Endothelial cell of umbilical vein (primary cell): Measurements from ENCODE around the gene AIG1.

Experiments used
- EZH2 ChIP-seq: IDR thresholded peaks from 2 replicates; pipeline ENCODE4 v1.6.1; 2012; ENCODE audit warnings: borderline replicate concordance, low read depth, mild to moderate bottlenecking, moderate library complexity, low read length, inconsistent platforms; ENCODE audit not compliant: severe bottlenecking
- FOS ChIP-seq: IDR thresholded peaks from 2 replicates; pipeline ENCODE4 v1.6.1; 2011; ENCODE audit warnings: mild to moderate bottlenecking, low read length, moderate library complexity, borderline replicate concordance; ENCODE audit not compliant: insufficient read depth
- MYC ChIP-seq: IDR thresholded peaks from one replicate; pipeline ENCODE4 v1.6.1; 2011; ENCODE audit warnings: mild to moderate bottlenecking, low read depth, low read length
- POLR2A ChIP-seq: IDR thresholded peaks from 2 replicates; pipeline ENCODE4 v1.6.1; 2012; ENCODE audit warnings: low read depth, mild to moderate bottlenecking, control low read depth, low read length
- TF ChIP-seq, protein P1 (sequence below), 2 donors: IDR thresholded peaks; 1 replicate in 1 of 2; 2 replicates in 1 of 2; pipeline ENCODE4 v1.5.1; 2011; ENCODE audit warnings: low read length in 2 of 2, mild to moderate bottlenecking in 2 of 2, moderate library complexity in 2 of 2, control low read depth in 1 of 2, inconsistent platforms in 1 of 2, low read depth in 1 of 2; ENCODE audit not compliant: insufficient read depth in 1 of 2; ENCODE audit errors: extremely low read depth in 1 of 2

DNA sequence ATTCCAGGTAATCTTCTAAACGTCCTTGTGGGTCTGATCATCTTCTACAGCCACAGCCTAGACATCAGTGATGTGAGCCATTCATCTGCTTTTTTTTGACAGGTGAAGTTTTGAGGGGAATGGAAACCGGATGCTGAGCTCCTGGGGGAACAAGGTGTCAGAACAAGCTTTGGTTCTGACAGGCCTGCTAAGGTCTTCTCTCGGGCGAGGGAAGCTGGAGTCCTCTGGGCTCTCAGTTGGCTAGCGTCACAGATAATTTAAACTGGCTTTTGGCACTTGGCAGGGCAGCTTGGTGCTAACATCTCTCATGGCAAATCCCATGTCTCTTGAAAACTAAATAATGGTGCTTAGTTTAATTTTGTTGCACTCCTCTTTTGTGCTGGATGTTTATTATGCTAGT, 8.4 kb upstream of the AIG1 start:
- TF ChIP-seq, protein P1, sequence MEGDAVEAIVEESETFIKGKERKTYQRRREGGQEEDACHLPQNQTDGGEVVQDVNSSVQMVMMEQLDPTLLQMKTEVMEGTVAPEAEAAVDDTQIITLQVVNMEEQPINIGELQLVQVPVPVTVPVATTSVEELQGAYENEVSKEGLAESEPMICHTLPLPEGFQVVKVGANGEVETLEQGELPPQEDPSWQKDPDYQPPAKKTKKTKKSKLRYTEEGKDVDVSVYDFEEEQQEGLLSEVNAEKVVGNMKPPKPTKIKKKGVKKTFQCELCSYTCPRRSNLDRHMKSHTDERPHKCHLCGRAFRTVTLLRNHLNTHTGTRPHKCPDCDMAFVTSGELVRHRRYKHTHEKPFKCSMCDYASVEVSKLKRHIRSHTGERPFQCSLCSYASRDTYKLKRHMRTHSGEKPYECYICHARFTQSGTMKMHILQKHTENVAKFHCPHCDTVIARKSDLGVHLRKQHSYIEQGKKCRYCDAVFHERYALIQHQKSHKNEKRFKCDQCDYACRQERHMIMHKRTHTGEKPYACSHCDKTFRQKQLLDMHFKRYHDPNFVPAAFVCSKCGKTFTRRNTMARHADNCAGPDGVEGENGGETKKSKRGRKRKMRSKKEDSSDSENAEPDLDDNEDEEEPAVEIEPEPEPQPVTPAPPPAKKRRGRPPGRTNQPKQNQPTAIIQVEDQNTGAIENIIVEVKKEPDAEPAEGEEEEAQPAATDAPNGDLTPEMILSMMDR (IDR thresholded peaks at IDR 0.05; ENCODE audit: extremely low read depth in 1 of 2, insufficient read depth in 1 of 2, low read depth in 1 of 2, low read length in 2 of 2), result no peak
- TF ChIP-seq EZH2 (no peak), POLR2A (no peak), MYC (no peak), FOS (no peak)
